Upper lobe of right lung (tissue), 1 donor: ENCODE results near the gene HDGF. TPM values are rescaled to one million over a fixed set of nuclear protein-coding genes. Genes with fewer than 3 reads are reported as not detected.

Experiments
- ATAC-seq: fragments of 200-7000 bp; cut with Tn5 transposase; one replicate; pipeline ENCODE4 v1.9.1; 2020; ENCODE audit warnings: mild to moderate bottlenecking, moderate library complexity
- DNase-seq: peaks from one replicate; pipeline ENCODE4 v3.0.0-alpha.2; 2020
- H3K27ac ChIP-seq: fragments of 200-600 bp; one replicate; pipeline ENCODE4 v1.8.0; 2022
- H3K27me3 ChIP-seq: fragments of 200-600 bp; one replicate; pipeline ENCODE4 v1.8.0; 2022; ENCODE audit warnings: mild to moderate bottlenecking
- H3K36me3 ChIP-seq: fragments of 200-600 bp; one replicate; pipeline ENCODE4 v1.8.0; 2022
- H3K4me1 ChIP-seq: fragments of 200-600 bp; one replicate; pipeline ENCODE4 v1.8.0; 2022
- H3K4me3 ChIP-seq: fragments of 200-600 bp; one replicate; pipeline ENCODE4 v1.8.0; 2022; ENCODE audit warnings: mild to moderate bottlenecking
- H3K9me3 ChIP-seq: fragments of 200-600 bp; one replicate; pipeline ENCODE4 v1.8.0; 2022
- intact Hi-C: fragments of 100-400 bp; cut with DNase I; formaldehyde crosslinking; loops from one replicate; pipeline ENCODE4 v1.11.0; 2022
- total RNA-seq: library from RNA; stranded (reverse); fragmentation: NEBNext Ultra II Directional; extraction: Animal tissue kit (Norgen Biotek cat#: 25700); gene quantifications from one replicate; pipeline ENCODE4 v1.2.1, GENCODE V29; 2021
- TF ChIP-seq, protein P1 (sequence below): fragments of 200-600 bp; IDR thresholded peaks from one replicate; pipeline ENCODE4 v1.8.0; 2022; ENCODE audit warnings: antibody characterized with exemption
- donor health status: DM: no; HTN: yes; CAD: no; lungs with severe emphysema.

The HDGF gene
- total RNA-seq, 1 donor from 2014 or later = 144 TPM

DNA sequence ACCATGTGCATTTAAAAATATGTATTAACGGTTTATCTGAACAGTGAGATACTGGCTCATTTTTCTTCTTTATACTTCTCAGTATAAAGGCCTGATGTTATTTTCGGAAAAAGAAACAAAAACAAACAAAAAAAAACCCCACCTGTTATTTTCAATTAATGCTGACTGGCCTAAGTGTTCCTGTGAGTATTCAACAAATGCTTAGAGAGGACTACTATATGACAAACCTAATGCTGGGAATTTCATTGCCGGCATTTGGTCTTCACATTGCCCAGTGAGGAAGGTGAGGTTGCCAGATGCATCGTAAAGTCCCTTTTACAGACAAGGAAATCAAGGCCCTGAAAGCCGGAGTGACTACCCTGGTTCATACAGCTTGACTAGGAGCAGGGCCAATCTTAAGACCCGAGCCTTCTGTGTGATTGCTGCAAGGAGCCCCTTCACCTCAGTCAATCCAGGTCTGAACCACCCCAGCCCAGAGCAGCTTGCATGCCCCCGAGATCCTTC is 11.2 kb downstream of the HDGF start:
- Histone ChIP-seq H3K27me3 (no peaks in the 10 kb centered on the region), H3K27ac (peak overlapping the region; percentile 83), H3K36me3 (peaks cover 44% of the 10 kb centered on the region), H3K4me3 (peak overlapping the region; percentile 88), H3K9me3 (no peaks in the 10 kb centered on the region), H3K4me1 (peaks cover 6% of the 10 kb centered on the region)
- TF ChIP-seq, protein P1, sequence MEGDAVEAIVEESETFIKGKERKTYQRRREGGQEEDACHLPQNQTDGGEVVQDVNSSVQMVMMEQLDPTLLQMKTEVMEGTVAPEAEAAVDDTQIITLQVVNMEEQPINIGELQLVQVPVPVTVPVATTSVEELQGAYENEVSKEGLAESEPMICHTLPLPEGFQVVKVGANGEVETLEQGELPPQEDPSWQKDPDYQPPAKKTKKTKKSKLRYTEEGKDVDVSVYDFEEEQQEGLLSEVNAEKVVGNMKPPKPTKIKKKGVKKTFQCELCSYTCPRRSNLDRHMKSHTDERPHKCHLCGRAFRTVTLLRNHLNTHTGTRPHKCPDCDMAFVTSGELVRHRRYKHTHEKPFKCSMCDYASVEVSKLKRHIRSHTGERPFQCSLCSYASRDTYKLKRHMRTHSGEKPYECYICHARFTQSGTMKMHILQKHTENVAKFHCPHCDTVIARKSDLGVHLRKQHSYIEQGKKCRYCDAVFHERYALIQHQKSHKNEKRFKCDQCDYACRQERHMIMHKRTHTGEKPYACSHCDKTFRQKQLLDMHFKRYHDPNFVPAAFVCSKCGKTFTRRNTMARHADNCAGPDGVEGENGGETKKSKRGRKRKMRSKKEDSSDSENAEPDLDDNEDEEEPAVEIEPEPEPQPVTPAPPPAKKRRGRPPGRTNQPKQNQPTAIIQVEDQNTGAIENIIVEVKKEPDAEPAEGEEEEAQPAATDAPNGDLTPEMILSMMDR = no peak
- no peak for ATAC-seq
- intact Hi-C loops = no loop called here
- no peak for DNase-seq

DNA sequence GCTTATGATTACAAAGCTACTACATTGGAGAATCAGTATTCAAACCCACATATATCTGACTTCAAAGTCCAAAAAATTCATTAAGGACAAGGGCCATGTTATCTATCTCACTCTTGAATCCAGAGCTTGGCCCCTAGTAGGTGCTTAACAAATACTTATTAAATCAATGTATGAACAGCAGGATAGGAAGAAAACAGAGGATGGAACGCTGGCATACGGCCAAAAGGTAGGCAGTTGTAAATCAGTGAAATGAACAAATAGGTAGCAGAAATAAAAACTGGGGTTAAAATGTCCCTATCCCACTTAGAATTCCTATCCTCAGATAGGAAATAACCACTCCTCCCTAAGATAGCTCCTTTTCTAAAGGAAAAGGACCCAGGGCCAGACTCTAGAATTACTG is 12.6 kb downstream of the HDGF start:
- Histone ChIP-seq H3K4me1 (peaks cover 6% of the 10 kb centered on the region), H3K27ac (no peak overlapping the region), H3K27me3 (no peaks in the 10 kb centered on the region), H3K9me3 (no peaks in the 10 kb centered on the region), H3K36me3 (peaks cover 43% of the 10 kb centered on the region), H3K4me3 (no peak overlapping the region)
- ATAC-seq (no peak), DNase-seq (no peak)
- intact Hi-C loops = no loop called here
- TF ChIP-seq, protein P1 = no peak

DNA sequence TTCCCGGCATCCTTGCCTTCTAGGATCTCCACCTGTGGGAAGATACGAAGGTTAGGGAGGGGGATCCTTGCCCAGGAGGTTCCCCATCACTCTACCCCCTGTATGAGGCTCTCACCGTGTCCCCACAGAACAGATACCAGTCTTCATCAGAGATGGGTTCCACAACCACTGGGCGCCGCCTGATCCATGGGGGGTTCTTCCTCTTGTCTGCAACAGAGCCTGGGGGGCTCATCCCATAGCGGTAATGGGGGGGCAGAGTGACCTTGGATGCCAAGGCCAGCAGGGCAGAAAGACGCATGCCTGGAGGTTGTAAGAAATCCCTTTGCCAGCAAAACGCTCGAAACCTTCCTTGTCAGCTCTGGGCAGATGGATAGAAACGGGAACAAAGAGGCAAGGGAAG is 13.1 kb downstream of the HDGF start:
- TF ChIP-seq, protein P1 = no peak
- Histone ChIP-seq H3K27me3 (no peaks in the 10 kb centered on the region), H3K27ac (no peak overlapping the region), H3K36me3 (peaks cover 42% of the 10 kb centered on the region), H3K4me3 (no peak overlapping the region), H3K9me3 (no peaks in the 10 kb centered on the region), H3K4me1 (peaks cover 6% of the 10 kb centered on the region)
- DNase-seq (no peak), ATAC-seq (no peak)
- intact Hi-C loops = no loop called here

DNA sequence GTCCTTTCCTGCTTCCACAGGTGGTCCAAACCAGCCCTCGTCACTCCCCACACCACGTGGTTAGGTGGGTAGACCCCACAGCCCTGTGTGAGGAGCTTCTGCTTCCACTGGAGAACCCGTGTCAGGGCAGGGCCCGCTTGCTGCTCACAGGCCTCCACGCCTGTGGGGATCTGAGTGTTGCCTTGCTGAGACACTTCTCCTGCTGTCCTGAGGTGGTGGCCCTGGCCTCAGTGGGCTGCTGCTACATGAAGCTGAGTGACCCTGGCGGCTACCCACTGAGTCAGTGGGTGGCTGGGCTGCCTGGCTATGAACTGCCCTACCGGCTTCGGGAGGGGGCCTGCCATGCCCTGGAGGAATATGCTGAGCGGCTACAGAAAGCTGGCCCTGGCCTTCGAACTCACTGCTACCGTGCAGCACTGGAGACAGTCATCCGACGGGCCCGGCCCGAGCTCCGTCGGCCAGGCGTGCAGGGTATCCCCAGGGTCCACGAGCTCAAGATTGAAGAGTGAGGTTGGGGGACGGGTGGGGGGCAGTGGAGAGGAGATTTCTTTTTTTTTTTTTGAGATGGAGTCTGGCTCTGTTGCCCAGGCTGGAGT is 17.4 kb downstream of the HDGF start:
- Histone ChIP-seq H3K36me3 (peaks cover 33% of the 10 kb centered on the region), H3K27ac (no peak overlapping the region), H3K27me3 (no peaks in the 10 kb centered on the region), H3K4me3 (no peak overlapping the region), H3K9me3 (no peaks in the 10 kb centered on the region), H3K4me1 (peaks cover 5% of the 10 kb centered on the region)
- TF ChIP-seq, protein P1 = no peak
- ATAC-seq (no peak), DNase-seq (no peak)
- intact Hi-C loops = no loop called here

DNA sequence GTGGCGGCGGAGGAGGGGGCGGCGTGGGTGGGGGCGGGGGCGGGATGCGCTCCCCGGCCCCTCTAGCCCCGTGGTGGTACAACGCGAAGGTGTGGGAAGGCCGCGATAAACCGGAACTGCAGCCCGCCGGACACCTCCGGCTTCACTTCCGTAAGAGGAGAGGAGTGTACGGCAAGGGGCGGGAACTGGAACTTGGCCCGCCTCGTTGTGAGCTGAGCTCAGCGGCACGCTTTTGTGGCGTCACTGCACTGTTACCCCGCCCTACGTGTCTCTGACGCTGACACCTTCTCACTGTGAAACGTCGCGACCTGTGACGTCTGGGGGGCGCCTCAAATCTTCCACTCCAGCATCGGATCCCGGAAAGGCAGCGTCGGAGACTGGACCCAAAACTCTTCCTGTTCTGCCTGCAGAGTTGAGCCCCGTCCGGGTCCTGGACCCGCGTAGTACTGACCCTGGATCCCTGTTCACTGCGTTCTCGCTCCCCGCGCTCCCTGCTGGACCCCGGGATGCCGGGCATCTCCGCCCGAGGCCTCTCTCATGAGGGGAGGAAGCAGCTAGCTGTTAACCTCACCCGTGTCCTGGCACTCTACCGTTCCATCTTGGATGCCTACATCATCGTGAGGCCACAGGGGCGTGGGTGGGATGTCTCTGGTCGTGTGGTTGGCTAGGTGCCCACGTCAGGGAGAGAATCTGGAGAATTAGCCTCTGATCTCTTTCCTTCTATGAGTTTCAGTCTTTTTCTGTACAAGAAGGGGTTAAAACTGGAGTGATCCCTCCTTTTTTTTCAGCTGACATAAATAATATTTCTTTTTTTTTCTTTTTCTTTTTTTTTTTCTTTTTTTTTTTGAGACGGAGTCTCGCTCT is 22.6 kb downstream of the HDGF start, which contains the start of gene ISG20L2:
Gene ISG20L2, minus strand, starts transcription at position 168 of the 864 bp plus-strand sequence. CDS start 1,114 bp downstream, outside the sequence.
- DNase-seq (peak; percentile 98), ATAC-seq (peak; percentile 95)
- Histone ChIP-seq H3K9me3 (no peaks in the 10 kb centered on the region), H3K27ac (peak within 1 kb of the TSS; percentile 96), H3K36me3 (peaks cover 25% of the 10 kb centered on the region), H3K4me1 (peaks cover 39% of the 10 kb centered on the region), H3K4me3 (peak within 1 kb of the TSS; percentile 79), H3K27me3 (no peaks in the 10 kb centered on the region)
- TF ChIP-seq, protein P1 = no peak
- intact Hi-C loops = loop anchor here (5.0 kb wide), 1 partner anchor 37 kb away; no protein-coding TSS in a partner anchor
